CD4-positive, alpha-beta T cell treated with Interleukin-17A for 1 hour (primary cell): ENCODE results near the gene MIA.
"Not testable (repeated sequence)": the region's sequence is repeated elsewhere in the genome, so short reads cannot be mapped to it uniquely, and the experiment has no call there.

Experiments
- DNase-seq: peaks from one replicate; pipeline ENCODE4 v3.0.0-alpha.2; 2020

MIA gene

GRCh38 chr19:40804783-40805242, 29.5 kb downstream of the MIA start:
- DNase-seq = peak; percentile 28

GRCh38 chr19:40805258-40805868, 30.0 kb downstream of the MIA start:
- DNase-seq = peak; percentile 70

- peak; percentile 93 for DNase-seq
Measured at GRCh38 chr19:40806423-40807146, 31.3 kb downstream of the MIA start.

GRCh38 chr19:40807147-40808020, 32.1 kb downstream of the MIA start:
- DNase-seq = peak; percentile 45

- no peak for DNase-seq
Measured at GRCh38 chr19:40808021-40808325, 32.7 kb downstream of the MIA start.

- DNase-seq = no peak
Measured at GRCh38 chr19:40808497-40808896, 33.2 kb downstream of the MIA start.

GRCh38 chr19:40809358-40810086, 34.2 kb downstream of the MIA start:
- no peak for DNase-seq

GRCh38 chr19:40810160-40810559, 34.8 kb downstream of the MIA start:
- DNase-seq = no peak

GRCh38 chr19:40810649-40811408, 35.5 kb downstream of the MIA start:
- peak; percentile 67 for DNase-seq

GRCh38 chr19:40811478-40812341, 36.4 kb downstream of the MIA start:
- DNase-seq = peak; percentile 33

GRCh38 chr19:40812571-40812970, 37.2 kb downstream of the MIA start:
- DNase-seq = not testable (repeated sequence)

- DNase-seq = no peak
Measured at GRCh38 chr19:40813182-40813581, 37.9 kb downstream of the MIA start.

- DNase-seq = no peak
Measured at GRCh38 chr19:40815223-40815622, 39.9 kb downstream of the MIA start.

GRCh38 chr19:40818480-40819399, 43.4 kb downstream of the MIA start:
- peak; percentile 86 for DNase-seq

- peak; percentile 78 for DNase-seq
Measured at GRCh38 chr19:40819479-40820234, 44.3 kb downstream of the MIA start.

- no peak for DNase-seq
Measured at GRCh38 chr19:40822161-40822560, 46.8 kb downstream of the MIA start.

GRCh38 chr19:40822704-40823553, 47.6 kb downstream of the MIA start:
- DNase-seq = not testable (repeated sequence)

- not testable (repeated sequence) for DNase-seq
Measured at GRCh38 chr19:40824916-40825315, 49.6 kb downstream of the MIA start.
